Parathyroid adenoma (tissue), 2 donors: ENCODE measurements around the gene CCDC24.

Source experiments
- H2AFZ ChIP-seq: fragments of 300-600 bp; sonication (generic); one replicate; pipeline ENCODE4 v1.7.0; 2017; ENCODE audit warnings: antibody characterized with exemption, mild to moderate bottlenecking
- H3K27ac ChIP-seq: fragments of 300-600 bp; sonication (generic); one replicate; pipeline ENCODE4 v1.7.0; 2017
- H3K27me3 ChIP-seq: fragments of 300-600 bp; sonication (generic); one replicate; pipeline ENCODE4 v1.7.0; 2017; ENCODE audit warnings: low read length; ENCODE audit not compliant: control insufficient read depth, insufficient read depth
- H3K36me3 ChIP-seq: fragments of 300-600 bp; sonication (generic); one replicate; pipeline ENCODE4 v1.7.0; 2017; ENCODE audit warnings: low read length; ENCODE audit not compliant: control insufficient read depth, insufficient read depth
- H3K4me1 ChIP-seq: fragments of 300-600 bp; sonication (generic); one replicate; pipeline ENCODE4 v1.7.0; 2017; ENCODE audit warnings: control low read depth
- H3K4me2 ChIP-seq: fragments of 300-600 bp; sonication (generic); one replicate; pipeline ENCODE4 v1.7.0; 2017; ENCODE audit warnings: low read length
- H3K4me3 ChIP-seq: fragments of 300-600 bp; sonication (generic); one replicate; pipeline ENCODE4 v1.7.0; 2017; ENCODE audit warnings: low read depth, low read length
- H3K79me2 ChIP-seq: fragments of 300-600 bp; sonication (generic); one replicate; pipeline ENCODE4 v1.7.0; 2017; ENCODE audit warnings: control low read depth
- H3K9ac ChIP-seq: fragments of 300-600 bp; sonication (generic); one replicate; pipeline ENCODE4 v1.7.0; 2017; ENCODE audit warnings: mild to moderate bottlenecking
- H3K9me3 ChIP-seq: fragments of 300-600 bp; sonication (generic); one replicate; pipeline ENCODE4 v1.7.0; 2017; ENCODE audit warnings: low read length; ENCODE audit not compliant: control insufficient read depth
- CTCF ChIP-seq: fragments of 300-600 bp; sonication (generic); IDR thresholded peaks from one replicate; pipeline ENCODE4 v1.7.0; 2017; ENCODE audit warnings: antibody characterized with exemption, mild to moderate bottlenecking
- donor health status: primary hyperparathyroidism.

Gene CCDC24

GRCh38 chr1:44040846-44041245 is 49.4 kb downstream of the CCDC24 start:
- Histone ChIP-seq H3K79me2 (no peaks in the 10 kb centered on the region), H3K9ac (no peak overlapping the region), H3K4me2 (no peak overlapping the region), H3K4me3 (no peak overlapping the region), H3K4me1 (no peaks in the 10 kb centered on the region), H3K27ac (no peak overlapping the region), H3K9me3 (no peaks in the 10 kb centered on the region), H3K27me3 (no peaks in the 10 kb centered on the region), H3K36me3 (no peaks in the 10 kb centered on the region), H2AFZ (no peak overlapping the region)
- no peak for TF ChIP-seq CTCF

GRCh38 chr1:44043176-44044070 is 52.0 kb downstream of the CCDC24 start:
- H3K9me3 ChIP-seq, result no peaks in the 10 kb centered on the region
- H3K27ac ChIP-seq, result no peak overlapping the region
- TF ChIP-seq CTCF, result no peak

GRCh38 chr1:44044071-44044801 is 52.8 kb downstream of the CCDC24 start:
- no peak overlapping the region for H2AFZ ChIP-seq

More at GRCh38 chr1:44043176-44044070, 52.0 kb downstream of the CCDC24 start:
- Histone ChIP-seq H3K9ac (no peak overlapping the region), H3K4me1 (no peaks in the 10 kb centered on the region), H3K4me3 (no peak overlapping the region), H3K79me2 (no peaks in the 10 kb centered on the region), H2AFZ (no peak overlapping the region), H3K27me3 (no peaks in the 10 kb centered on the region), H3K36me3 (no peaks in the 10 kb centered on the region), H3K4me2 (no peak overlapping the region)

GRCh38 chr1:44045064-44045463 is 53.7 kb downstream of the CCDC24 start:
- Histone ChIP-seq H3K4me2 (no peak overlapping the region), H3K9me3 (no peaks in the 10 kb centered on the region), H3K9ac (no peak overlapping the region), H3K27ac (no peak overlapping the region), H3K27me3 (no peaks in the 10 kb centered on the region), H3K4me1 (no peaks in the 10 kb centered on the region), H3K36me3 (no peaks in the 10 kb centered on the region), H3K4me3 (no peak overlapping the region), H3K79me2 (no peaks in the 10 kb centered on the region), H2AFZ (peak overlapping the region; percentile 22)
- TF ChIP-seq CTCF, result no peak

More at GRCh38 chr1:44044071-44044801, 52.8 kb downstream of the CCDC24 start:
- TF ChIP-seq CTCF, result no peak
- H3K4me3 ChIP-seq, result no peak overlapping the region
- H3K79me2 ChIP-seq, result no peaks in the 10 kb centered on the region
- no peak overlapping the region for H3K27ac ChIP-seq
- no peaks in the 10 kb centered on the region for H3K4me1 ChIP-seq
- no peaks in the 10 kb centered on the region for H3K36me3 ChIP-seq
- H3K27me3 ChIP-seq, result no peaks in the 10 kb centered on the region
- H3K9ac ChIP-seq, result no peak overlapping the region
- no peak overlapping the region for H3K4me2 ChIP-seq
- H3K9me3 ChIP-seq, result no peaks in the 10 kb centered on the region
